ENCODE results near the gene ELOVL3.

The ELOVL3 gene

GRCh38 chr10:102226542-102226870, 407 bp downstream of the ELOVL3 start:
- peak overlapping the region; percentile 47 for H3K4me3 ChIP-seq (ENCODE audit: low read depth, low read length, poor library complexity, severe bottlenecking)
- H3K79me2 ChIP-seq (ENCODE audit: insufficient read depth, low read length), result no peaks in the 10 kb centered on the region
- no peaks in the 10 kb centered on the region for H3K27me3 ChIP-seq (ENCODE audit: insufficient read depth, low read length)
- TF ChIP-seq CTCF (IDR thresholded peaks at IDR 0.05; ENCODE audit: low read length) (no peak), EZH2 (IDR thresholded peaks at IDR 0.05; ENCODE audit: borderline replicate concordance, low read length) (no peak)
- H3K27ac ChIP-seq (ENCODE audit: low read depth, low read length, poor library complexity, severe bottlenecking), result no peak overlapping the region
- peak overlapping the region; percentile 63 for H3K4me2 ChIP-seq (ENCODE audit: low read length)
- H3K36me3 ChIP-seq (ENCODE audit: insufficient read depth, low read length), result no peaks in the 10 kb centered on the region
- H3K9me3 ChIP-seq (ENCODE audit: low read length), result no peaks in the 10 kb centered on the region
- no peaks in the 10 kb centered on the region for H3F3A ChIP-seq (ENCODE audit: insufficient read depth, low read length)
- no peaks in the 10 kb centered on the region for H4K20me1 ChIP-seq (ENCODE audit: insufficient read depth, low read length)
- peaks cover 12% of the 10 kb centered on the region for H3K4me1 ChIP-seq (ENCODE audit: insufficient read depth, low read length, severe bottlenecking)
- H3K9ac ChIP-seq (ENCODE audit: low read length), result no peak overlapping the region
- H2AFZ ChIP-seq (ENCODE audit: low read length), result no peak overlapping the region
- no peaks in the 10 kb centered on the region for H3K9me2 ChIP-seq (ENCODE audit: low read depth, low read length)

GRCh38 chr10:102227050-102227449, 951 bp downstream of the ELOVL3 start:
- no peaks in the 10 kb centered on the region for H3K79me2 ChIP-seq (ENCODE audit: insufficient read depth, low read length)
- no peak overlapping the region for H3K9ac ChIP-seq (ENCODE audit: low read length)
- no peaks in the 10 kb centered on the region for H3F3A ChIP-seq (ENCODE audit: insufficient read depth, low read length)
- H3K9me3 ChIP-seq (ENCODE audit: low read length), result no peaks in the 10 kb centered on the region
- H3K4me3 ChIP-seq (ENCODE audit: low read depth, low read length, poor library complexity, severe bottlenecking), result no peak overlapping the region
- no peak overlapping the region for H3K4me2 ChIP-seq (ENCODE audit: low read length)
- H3K9me2 ChIP-seq (ENCODE audit: low read depth, low read length), result no peaks in the 10 kb centered on the region
- peaks cover 12% of the 10 kb centered on the region for H3K4me1 ChIP-seq (ENCODE audit: insufficient read depth, low read length, severe bottlenecking)
- no peaks in the 10 kb centered on the region for H4K20me1 ChIP-seq (ENCODE audit: insufficient read depth, low read length)
- H3K27ac ChIP-seq (ENCODE audit: low read depth, low read length, poor library complexity, severe bottlenecking), result no peak overlapping the region
- no peaks in the 10 kb centered on the region for H3K27me3 ChIP-seq (ENCODE audit: insufficient read depth, low read length)
- H3K36me3 ChIP-seq (ENCODE audit: insufficient read depth, low read length), result no peaks in the 10 kb centered on the region
- H2AFZ ChIP-seq (ENCODE audit: low read length), result no peak overlapping the region
- TF ChIP-seq EZH2 (IDR thresholded peaks at IDR 0.05; ENCODE audit: borderline replicate concordance, low read length), result no peak
- no peak for TF ChIP-seq CTCF (IDR thresholded peaks at IDR 0.05; ENCODE audit: low read length)

GRCh38 chr10:102229810-102230263, 3.7 kb downstream of the ELOVL3 start:
- Histone ChIP-seq H3K79me2 (ENCODE audit: insufficient read depth, low read length) (no peaks in the 10 kb centered on the region), H3K9me3 (ENCODE audit: low read length) (no peaks in the 10 kb centered on the region), H3K9me2 (ENCODE audit: low read depth, low read length) (no peaks in the 10 kb centered on the region), H3K4me3 (ENCODE audit: low read depth, low read length, poor library complexity, severe bottlenecking) (peak overlapping the region; percentile 60), H2AFZ (ENCODE audit: low read length) (no peak overlapping the region), H4K20me1 (ENCODE audit: insufficient read depth, low read length) (no peaks in the 10 kb centered on the region), H3K36me3 (ENCODE audit: insufficient read depth, low read length) (no peaks in the 10 kb centered on the region), H3K27ac (ENCODE audit: low read depth, low read length, poor library complexity, severe bottlenecking) (no peak overlapping the region), H3F3A (ENCODE audit: insufficient read depth, low read length) (no peaks in the 10 kb centered on the region), H3K4me1 (ENCODE audit: insufficient read depth, low read length, severe bottlenecking) (peaks cover 12% of the 10 kb centered on the region), H3K27me3 (ENCODE audit: insufficient read depth, low read length) (no peaks in the 10 kb centered on the region), H3K4me2 (ENCODE audit: low read length) (peak overlapping the region; percentile 76), H3K9ac (ENCODE audit: low read length) (peak overlapping the region; percentile 47; the same call in 1 of the 2 replicates)
- TF ChIP-seq EZH2 (IDR thresholded peaks at IDR 0.05; ENCODE audit: borderline replicate concordance, low read length) (no peak), CTCF (IDR thresholded peaks at IDR 0.05; ENCODE audit: low read length) (peak; percentile 76)
